CD14-positive monocyte (primary cell): ENCODE measurements around the gene JSRP1. TPM values are rescaled to one million over a fixed set of nuclear protein-coding genes. Genes with fewer than 3 reads are reported as not detected.
A peak's percentile ranks its signal among the peaks of the same experiment; 100 is the strongest.

ENCODE experiments used
- DNase-seq, 3 donors: peaks; one replicate each; pipeline ENCODE4 v3.0.0-alpha.2; 2011 to 2022
- H2AFZ ChIP-seq: 2 replicates; pipeline ENCODE4 v1.6.0; 2012; ENCODE audit warnings: mild to moderate bottlenecking, low read depth, low read length, inconsistent platforms; ENCODE audit not compliant: insufficient read depth, poor library complexity, severe bottlenecking
- H3K27ac ChIP-seq, 2 donors: 1 replicate in 1 of 2; 2 replicates in 1 of 2; pipeline ENCODE4 v1.5.1; 2012 to 2013; ENCODE audit warnings: low read length in 2 of 2, control low read depth in 1 of 2, inconsistent platforms in 1 of 2, low read depth in 1 of 2, mild to moderate bottlenecking in 1 of 2
- H3K27me3 ChIP-seq, 2 donors: one replicate each; pipeline versions ENCODE4 v1.6.0 to v1.6.1; 2011 to 2013; ENCODE audit warnings: low read length in 2 of 2; ENCODE audit not compliant: control insufficient read depth in 2 of 2, insufficient read depth in 2 of 2
- H3K36me3 ChIP-seq, 2 donors: replicated peaks in 1 of 2; 1 replicate in 1 of 2; 2 replicates in 1 of 2; pipeline versions ENCODE4 v1.5.1 to v1.6.1; 2012 to 2013; ENCODE audit warnings: low read length in 2 of 2, control low read depth in 1 of 2, inconsistent platforms in 1 of 2, mild to moderate bottlenecking in 1 of 2; ENCODE audit not compliant: insufficient read depth in 2 of 2, control insufficient read depth in 1 of 2
- H3K4me1 ChIP-seq, 2 donors: 1 replicate in 1 of 2; 2 replicates in 1 of 2; pipeline versions ENCODE4 v1.5.1 to v1.6.1; 2012 to 2013; ENCODE audit warnings: low read length in 2 of 2, control low read depth in 1 of 2, inconsistent platforms in 1 of 2, mild to moderate bottlenecking in 1 of 2, moderate library complexity in 1 of 2; ENCODE audit not compliant: insufficient read depth in 2 of 2, control insufficient read depth in 1 of 2
- H3K4me2 ChIP-seq: replicated peaks from 2 replicates; pipeline ENCODE3; 2012; ENCODE audit warnings: low read length, moderate library complexity, mild to moderate bottlenecking; ENCODE audit not compliant: poor library complexity, severe bottlenecking; ENCODE audit errors: extremely low read depth
- H3K4me3 ChIP-seq, 3 experiments: fragments of 200-600 bp in 1 of 3; sonication (generic) in 1 of 3; replicated peaks in 1 of 3; 1 replicate in 2 of 3; 2 replicates in 1 of 3; pipeline ENCODE4 v1.5.1; 2011 to 2013; ENCODE audit warnings: low read length in 3 of 3, mild to moderate bottlenecking in 3 of 3, control low read depth in 2 of 3, low read depth in 2 of 3, inconsistent platforms in 1 of 3, moderate library complexity in 1 of 3
- H3K79me2 ChIP-seq: 2 replicates; pipeline ENCODE4 v1.6.0; 2012; ENCODE audit warnings: mild to moderate bottlenecking, control low read depth, inconsistent platforms, low read length, moderate library complexity; ENCODE audit not compliant: insufficient read depth
- H3K9ac ChIP-seq: 2 replicates; pipeline ENCODE4 v1.6.0; 2017; ENCODE audit warnings: low read length, mild to moderate bottlenecking; ENCODE audit not compliant: insufficient read depth, poor library complexity, severe bottlenecking
- H3K9me3 ChIP-seq, 2 donors: replicated peaks in 1 of 2; 1 replicate in 1 of 2; 2 replicates in 1 of 2; pipeline versions ENCODE4 v1.5.1 to v1.6.1; 2012 to 2013; ENCODE audit warnings: low read length in 2 of 2, control low read depth in 1 of 2; ENCODE audit not compliant: control insufficient read depth in 1 of 2, insufficient read depth in 1 of 2
- H4K20me1 ChIP-seq: 2 replicates; pipeline ENCODE4 v1.6.0; 2012; ENCODE audit warnings: mild to moderate bottlenecking, low read length, control low read depth, moderate library complexity; ENCODE audit not compliant: insufficient read depth
- H3K27ac Mint-ChIP-seq, 7 donors: one replicate each; pipeline ENCODE4 v1.8.0; 2020; ENCODE audit warnings: mild to moderate bottlenecking in 7 of 7, mixed read lengths in 7 of 7, moderate library complexity in 6 of 7, inconsistent platforms in 2 of 7
- H3K27me3 Mint-ChIP-seq, 3 donors: one replicate each; pipeline ENCODE4 v1.8.0; 2021 to 2022; ENCODE audit warnings: low read depth in 3 of 3, mild to moderate bottlenecking in 3 of 3, mixed read lengths in 3 of 3, moderate library complexity in 3 of 3, inconsistent platforms in 1 of 3
- H3K36me3 Mint-ChIP-seq, 2 donors: one replicate each; pipeline ENCODE4 v1.8.0; 2020; ENCODE audit warnings: mixed read lengths in 2 of 2, inconsistent platforms in 1 of 2, mild to moderate bottlenecking in 1 of 2
- H3K4me1 Mint-ChIP-seq: one replicate; pipeline ENCODE4 v1.8.0; 2020; ENCODE audit warnings: mild to moderate bottlenecking, mixed read lengths
- H3K4me3 Mint-ChIP-seq, 2 donors: one replicate each; pipeline ENCODE4 v1.8.0; 2020; ENCODE audit warnings: mild to moderate bottlenecking in 2 of 2, mixed read lengths in 2 of 2, moderate library complexity in 1 of 2
- H3K9me3 Mint-ChIP-seq, 7 donors: one replicate each; pipeline ENCODE4 v1.8.0; 2020 to 2022; ENCODE audit warnings: mixed read lengths in 7 of 7, mild to moderate bottlenecking in 6 of 7, moderate library complexity in 6 of 7, inconsistent platforms in 2 of 7
- WGBS: methylation state at CpG from one replicate; pipeline ENCODE4 v1.1.5; 2013; ENCODE audit warnings: missing lambda C conversion rate; ENCODE audit not compliant: insufficient coverage; 5-methylcytosine and 5-hydroxymethylcytosine counted together
- intact Hi-C, 2 donors: fragments of 100-400 bp; cut with micrococcal nuclease; formaldehyde crosslinking; loops; one replicate each; pipeline versions ENCODE4 v1.15.0 to v1.15.1; 2023
- polyA plus RNA-seq, 3 donors: library from polyadenylated mRNA; depleted of rRNA in 1 of 3; unstranded in 2 of 3; stranded (reverse) in 1 of 3; fragments of 300-500 nt in 2 of 3; fragments of >200 nt in 1 of 3; fragmentation: Illumina TruSeq in 2 of 3; gene quantifications; 1 replicate in 2 of 3; 2 replicates in 1 of 3; pipeline ENCODE4 v1.2.3, GENCODE V29; 2012 to 2021
- TF ChIP-seq, protein P1 (sequence below): fragments of 200-600 bp; IDR thresholded peaks from one replicate; pipeline ENCODE4 v1.8.0; 2022; ENCODE audit warnings: antibody characterized with exemption, mild to moderate bottlenecking

The JSRP1 gene
- polyA plus RNA-seq, 3 donors = 0.38 to 0.50 TPM; not detected in 1

DNA sequence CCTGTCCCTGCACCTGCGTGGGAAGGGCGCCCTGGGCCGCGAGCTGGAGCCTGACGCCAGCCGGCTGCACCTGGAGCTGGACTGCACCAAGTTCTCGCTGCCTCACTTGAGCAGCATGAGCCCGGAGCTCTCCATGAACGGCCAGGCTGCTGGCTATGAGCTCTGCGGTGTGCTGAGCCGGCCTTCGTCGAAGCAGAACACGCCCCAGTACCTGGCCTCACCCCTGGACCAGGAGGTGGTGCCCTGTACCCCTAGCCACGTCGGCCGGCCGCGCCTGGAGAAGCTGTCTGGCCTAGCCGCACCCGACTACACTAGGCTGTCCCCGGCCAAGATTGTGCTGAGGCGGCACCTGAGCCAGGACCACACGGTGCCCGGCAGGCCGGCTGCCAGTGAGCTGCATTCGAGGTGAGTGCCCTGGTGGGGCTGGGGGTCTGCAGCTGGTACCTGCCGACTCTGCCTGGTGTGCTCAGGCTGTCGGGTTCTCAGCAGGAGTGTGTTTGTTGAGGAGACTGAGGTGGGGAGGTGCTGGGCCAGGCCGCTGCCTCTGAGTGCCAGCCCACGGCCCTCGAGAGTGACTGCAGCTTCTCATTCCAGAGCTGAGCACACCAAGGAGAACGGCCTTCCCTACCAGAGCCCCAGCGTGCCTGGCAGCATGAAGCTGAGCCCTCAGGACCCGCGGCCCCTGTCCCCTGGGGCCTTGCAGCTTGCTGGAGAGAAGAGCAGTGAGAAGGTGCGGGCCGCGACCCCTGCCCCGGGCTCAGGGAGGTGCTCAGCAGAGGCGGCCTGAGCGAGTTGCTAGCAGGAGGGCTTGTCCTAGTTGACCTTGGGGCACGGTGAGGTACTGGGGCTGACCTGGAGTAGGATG is 39.6 kb downstream of the JSRP1 start:
- peak overlapping the region in 3 of 7 donors; percentile 23 to 51 (median 51) for H3K27ac Mint-ChIP-seq
- peaks cover 79 to 98% of the 10 kb centered on the region in 2 donors for H3K36me3 Mint-ChIP-seq
- 98% methylated on average over 40 of the region's 43 CpGs for WGBS

DNA sequence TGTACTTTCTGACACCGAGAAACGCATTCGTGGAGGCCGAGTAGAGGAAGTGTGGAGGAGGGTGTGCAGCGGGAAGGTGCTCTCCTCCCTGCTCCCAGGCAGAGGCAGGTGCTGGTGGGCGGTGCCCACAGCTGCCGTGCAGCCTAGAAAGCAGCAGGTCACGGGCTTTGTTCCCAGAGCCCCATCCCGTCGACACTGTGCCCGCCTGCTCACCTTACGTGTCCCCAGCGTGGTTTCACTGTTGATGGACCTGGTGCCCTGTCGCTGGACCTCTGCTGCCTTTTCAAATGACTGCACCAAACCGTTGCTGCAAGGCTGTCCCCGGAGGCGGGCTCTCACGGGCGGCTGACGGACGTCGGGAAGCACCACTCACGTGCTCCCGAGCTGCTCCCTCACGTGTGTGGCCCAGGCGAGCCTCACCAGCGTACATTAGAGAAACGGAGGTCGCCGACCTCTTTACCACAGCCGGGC is 40.9 kb downstream of the JSRP1 start:
- TF ChIP-seq, protein P1, sequence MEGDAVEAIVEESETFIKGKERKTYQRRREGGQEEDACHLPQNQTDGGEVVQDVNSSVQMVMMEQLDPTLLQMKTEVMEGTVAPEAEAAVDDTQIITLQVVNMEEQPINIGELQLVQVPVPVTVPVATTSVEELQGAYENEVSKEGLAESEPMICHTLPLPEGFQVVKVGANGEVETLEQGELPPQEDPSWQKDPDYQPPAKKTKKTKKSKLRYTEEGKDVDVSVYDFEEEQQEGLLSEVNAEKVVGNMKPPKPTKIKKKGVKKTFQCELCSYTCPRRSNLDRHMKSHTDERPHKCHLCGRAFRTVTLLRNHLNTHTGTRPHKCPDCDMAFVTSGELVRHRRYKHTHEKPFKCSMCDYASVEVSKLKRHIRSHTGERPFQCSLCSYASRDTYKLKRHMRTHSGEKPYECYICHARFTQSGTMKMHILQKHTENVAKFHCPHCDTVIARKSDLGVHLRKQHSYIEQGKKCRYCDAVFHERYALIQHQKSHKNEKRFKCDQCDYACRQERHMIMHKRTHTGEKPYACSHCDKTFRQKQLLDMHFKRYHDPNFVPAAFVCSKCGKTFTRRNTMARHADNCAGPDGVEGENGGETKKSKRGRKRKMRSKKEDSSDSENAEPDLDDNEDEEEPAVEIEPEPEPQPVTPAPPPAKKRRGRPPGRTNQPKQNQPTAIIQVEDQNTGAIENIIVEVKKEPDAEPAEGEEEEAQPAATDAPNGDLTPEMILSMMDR = no peak

More for the DNA sequence above, 39.6 kb downstream of the JSRP1 start:
- H2AFZ ChIP-seq = no peak overlapping the region
- H3K4me1 ChIP-seq = no peaks in the 10 kb centered on the region
- H3K36me3 ChIP-seq = peaks cover 84 to 100% of the 10 kb centered on the region in 2 donors
- intact Hi-C loops = no loop called here
- no peaks in the 10 kb centered on the region for H3K9me3 Mint-ChIP-seq
- no peak overlapping the region for H3K4me3 ChIP-seq
- no peak overlapping the region for H3K27ac ChIP-seq
- H3K4me2 ChIP-seq = no peak overlapping the region
- no peak overlapping the region for H3K4me3 Mint-ChIP-seq
- H4K20me1 ChIP-seq = peaks cover 2% of the 10 kb centered on the region
- H3K27me3 Mint-ChIP-seq = no peaks in the 10 kb centered on the region
- no peak for DNase-seq
- no peaks in the 10 kb centered on the region for H3K79me2 ChIP-seq
- TF ChIP-seq, protein P1 = no peak
- no peak overlapping the region for H3K9ac ChIP-seq
- no peaks in the 10 kb centered on the region for H3K27me3 ChIP-seq
- H3K9me3 ChIP-seq = no peaks in the 10 kb centered on the region
- H3K4me1 Mint-ChIP-seq = no peaks in the 10 kb centered on the region

More for the DNA sequence above, 40.9 kb downstream of the JSRP1 start:
- H4K20me1 ChIP-seq = no peaks in the 10 kb centered on the region
- no peaks in the 10 kb centered on the region for H3K79me2 ChIP-seq
- H3K9me3 ChIP-seq = no peaks in the 10 kb centered on the region
- H3K4me1 ChIP-seq = no peaks in the 10 kb centered on the region
- Mint-ChIP-seq H3K4me1 (no peaks in the 10 kb centered on the region), H3K4me3 (no peak overlapping the region), H3K9me3 (no peaks in the 10 kb centered on the region), H3K27ac (peak overlapping the region in 1 of 7 donors; percentile 2), H3K36me3 (peaks cover 79 to 99% of the 10 kb centered on the region in 2 donors), H3K27me3 (no peaks in the 10 kb centered on the region)
- H3K9ac ChIP-seq = no peak overlapping the region
- intact Hi-C loops = no loop called here
- WGBS = 93% methylated on average over 31 of the region's 31 CpGs
- no peak overlapping the region for H3K4me3 ChIP-seq
- H2AFZ ChIP-seq = no peak overlapping the region
- DNase-seq = no peak
- H3K27me3 ChIP-seq = no peaks in the 10 kb centered on the region
- H3K4me2 ChIP-seq = no peak overlapping the region
- H3K36me3 ChIP-seq = peaks cover 88 to 100% of the 10 kb centered on the region in 2 donors
- no peak overlapping the region for H3K27ac ChIP-seq
